GM10266 (cell line): ENCODE results near the gene HBP1.
"Not testable (repeated sequence)": the region's sequence is repeated elsewhere in the genome, so short reads cannot be mapped to it uniquely, and the experiment has no call there.

Source experiments
- DNase-seq: peaks from one replicate; pipeline ENCODE4 v3.0.0; 2012; ENCODE audit errors: extremely low spot score
- CTCF ChIP-seq: IDR thresholded peaks from 2 replicates; pipeline ENCODE4 v1.5.1; 2012; ENCODE audit warnings: mild to moderate bottlenecking, low read depth; ENCODE audit not compliant: control insufficient read depth, insufficient read depth; ENCODE audit errors: missing control alignments

HBP1 gene

GRCh38 chr7:107219563-107220244 is 50.9 kb downstream of the HBP1 start:
- no peak for DNase-seq
- no peak for TF ChIP-seq CTCF

- no peak for DNase-seq
- no peak for TF ChIP-seq CTCF
Measured at GRCh38 chr7:107220356-107220755, 51.6 kb downstream of the HBP1 start.

DNA sequence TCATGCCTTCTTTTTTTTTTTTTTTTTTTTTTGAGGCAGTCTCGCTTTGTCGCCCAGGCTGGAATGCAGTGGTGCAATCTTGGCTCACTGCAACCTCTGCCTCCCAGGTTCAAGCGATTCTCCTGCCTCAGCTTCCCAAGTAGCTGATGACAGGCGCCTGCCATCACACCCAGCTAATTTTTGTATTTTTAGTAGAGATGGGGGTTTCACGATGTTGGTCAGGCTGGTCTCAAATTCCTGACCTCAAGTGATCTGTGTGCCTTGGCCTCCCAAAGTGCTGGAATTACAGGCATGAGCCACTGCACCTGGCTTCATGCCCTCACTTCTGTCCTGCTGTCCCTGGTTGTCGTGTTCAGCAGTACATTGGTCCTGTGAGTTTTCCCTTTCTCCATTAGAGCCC is 52.0 kb downstream of the HBP1 start:
- DNase-seq = not testable (repeated sequence)

DNA sequence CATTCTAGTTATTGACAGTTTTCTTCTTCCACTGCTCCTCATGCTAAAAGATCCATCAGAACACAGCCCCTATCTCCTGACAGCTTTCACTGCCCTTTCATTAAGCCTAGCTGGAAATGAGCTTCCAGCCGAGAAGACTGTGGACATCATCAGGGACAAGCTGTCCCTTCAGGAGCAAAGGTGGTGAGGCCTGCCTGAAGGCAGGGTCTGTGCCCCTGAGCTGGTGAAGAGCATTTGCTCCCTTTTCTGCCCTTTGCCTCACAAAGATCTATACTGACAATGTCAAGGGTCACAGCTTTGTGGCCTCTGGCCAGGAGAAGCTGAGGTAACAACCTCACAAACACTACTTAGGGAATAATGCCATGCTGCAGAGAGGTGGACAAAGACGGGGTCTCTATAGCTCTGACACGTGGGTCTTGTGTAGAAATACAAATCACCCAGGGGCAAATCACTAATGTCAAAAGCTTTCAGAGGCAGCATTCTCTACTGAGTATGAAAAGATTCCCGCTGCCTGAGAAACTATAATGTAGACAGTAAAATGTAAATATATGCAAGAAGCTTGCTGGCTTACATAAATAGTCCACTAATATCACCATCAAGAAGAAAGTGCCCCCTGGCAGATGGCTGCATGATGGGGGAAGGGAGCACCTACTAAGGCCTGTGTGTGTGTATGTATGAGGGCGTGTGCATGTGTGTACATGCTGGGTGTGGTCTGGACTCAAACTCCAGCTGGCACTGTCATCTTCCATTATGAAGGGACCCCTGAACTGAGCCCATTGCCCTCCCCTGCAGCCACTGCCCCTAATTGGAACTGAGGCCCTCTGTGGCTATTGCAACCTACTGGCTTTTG is 55.8 kb downstream of the HBP1 start:
- no peak for TF ChIP-seq CTCF
- no peak for DNase-seq

DNA sequence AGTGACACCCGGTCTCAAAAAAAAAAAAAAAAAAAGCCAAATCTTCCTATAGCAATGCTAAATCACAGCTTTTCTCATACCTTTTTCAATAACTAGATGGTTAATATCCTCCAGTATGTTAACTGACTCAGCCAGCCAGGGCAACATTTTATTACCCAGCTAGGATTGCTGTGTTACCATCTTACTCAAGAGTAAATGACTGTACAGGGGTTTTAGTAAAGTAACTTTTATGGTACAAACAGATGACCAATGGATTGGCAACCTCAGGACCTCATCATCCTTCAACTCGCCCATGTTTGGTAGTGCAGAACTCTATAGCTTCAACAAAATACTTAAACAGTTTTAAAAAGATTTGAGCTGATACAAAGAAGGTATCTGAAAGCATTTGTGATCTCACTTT is 59.5 kb downstream of the HBP1 start:
- no peak for DNase-seq
- no peak for TF ChIP-seq CTCF

GRCh38 chr7:107230334-107230733 is 61.5 kb downstream of the HBP1 start:
- TF ChIP-seq CTCF = no peak
- DNase-seq = no peak

DNA sequence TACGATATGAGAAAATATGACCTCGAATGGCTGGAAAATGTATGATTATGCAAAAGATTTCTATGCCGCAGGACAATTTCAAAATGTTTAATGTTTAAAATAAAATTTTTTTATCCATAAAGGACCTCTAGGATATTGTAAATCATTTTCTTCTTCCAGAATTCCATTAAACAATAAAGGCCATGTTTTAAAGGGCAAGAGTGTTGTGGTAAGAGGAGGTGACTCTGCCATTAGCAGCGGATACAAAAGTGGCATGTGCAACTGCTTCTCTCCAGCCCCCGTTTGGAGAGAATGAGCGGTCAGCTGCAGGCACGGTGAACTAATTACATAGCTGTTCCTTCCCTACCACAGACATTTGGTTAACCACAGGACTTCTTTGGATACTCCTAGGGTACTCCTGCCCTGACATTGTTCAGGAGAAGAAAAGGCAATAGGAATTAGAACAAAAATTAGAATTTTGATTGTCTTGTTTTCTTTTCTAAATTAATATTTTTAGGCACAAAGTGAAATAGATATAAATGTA is 63.8 kb downstream of the HBP1 start:
- DNase-seq = no peak
- no peak for TF ChIP-seq CTCF
